CD4-positive, alpha-beta memory T cell (primary cell): ENCODE data around the gene SFMBT2. TPM values are rescaled to one million over a fixed set of nuclear protein-coding genes. Genes with fewer than 3 reads are reported as not detected.

Experiments
- CTCF ChIA-PET: fragments of 350-600 bp; sonication (Branson Sonifier 250); formaldehyde crosslinking; loops from one replicate; lab custom pipeline; 2021; ENCODE audit warnings: inconsistent platforms; ENCODE audit not compliant: partially characterized antibody; lab: Charles Lee
- POLR2A ChIA-PET: fragments of 350-600 bp; sonication (Branson Sonifier 250); formaldehyde crosslinking; loops from one replicate; lab custom pipeline; 2021; ENCODE audit not compliant: partially characterized antibody; lab: Charles Lee
- DNase-seq, 5 donors: peaks; one replicate each; pipeline versions ENCODE4 v3.0.0 to v3.0.0-alpha.2; 2020 to 2022; ENCODE audit warnings: mixed read lengths in 1 of 5
- H3K27ac ChIP-seq: one replicate; pipeline ENCODE4 v1.7.0; 2013; ENCODE audit warnings: low read depth, low read length
- H3K27me3 ChIP-seq: 2 replicates; pipeline ENCODE4 v1.7.0; 2013; ENCODE audit warnings: mild to moderate bottlenecking, low read length, moderate library complexity; ENCODE audit not compliant: insufficient read depth
- H3K36me3 ChIP-seq: 2 replicates; pipeline ENCODE4 v1.7.0; 2013; ENCODE audit warnings: mild to moderate bottlenecking, low read length, moderate library complexity; ENCODE audit not compliant: insufficient read depth
- H3K4me1 ChIP-seq: 2 replicates; pipeline ENCODE4 v1.7.0; 2013; ENCODE audit warnings: mild to moderate bottlenecking, low read length, moderate library complexity; ENCODE audit not compliant: insufficient read depth
- H3K4me3 ChIP-seq, 2 donors: one replicate each; pipeline ENCODE4 v1.7.0; 2013; ENCODE audit warnings: low read length in 2 of 2, mild to moderate bottlenecking in 1 of 2
- H3K9me3 ChIP-seq, 2 donors: one replicate each; pipeline ENCODE4 v1.7.0; 2013; ENCODE audit warnings: low read length in 2 of 2, control low read depth in 1 of 2; ENCODE audit not compliant: control insufficient read depth in 1 of 2
- H3K27ac Mint-ChIP-seq, 7 donors: one replicate each; pipeline ENCODE4 v1.8.0; 2020 to 2021; ENCODE audit warnings: mixed read lengths in 7 of 7, mild to moderate bottlenecking in 6 of 7, inconsistent platforms in 3 of 7, moderate library complexity in 3 of 7
- H3K27me3 Mint-ChIP-seq, 2 donors: one replicate each; pipeline ENCODE4 v1.8.0; 2020 to 2021; ENCODE audit warnings: mixed read lengths in 2 of 2
- H3K36me3 Mint-ChIP-seq, 2 donors: one replicate each; pipeline ENCODE4 v1.8.0; 2020 to 2021; ENCODE audit warnings: mixed read lengths in 2 of 2, inconsistent platforms in 1 of 2, mild to moderate bottlenecking in 1 of 2
- H3K4me1 Mint-ChIP-seq, 4 donors: one replicate each; pipeline ENCODE4 v1.8.0; 2020 to 2021; ENCODE audit warnings: mixed read lengths in 4 of 4, mild to moderate bottlenecking in 1 of 4
- H3K4me3 Mint-ChIP-seq, 8 donors: one replicate each; pipeline ENCODE4 v1.8.0; 2020 to 2021; ENCODE audit warnings: mixed read lengths in 8 of 8, mild to moderate bottlenecking in 7 of 8, moderate library complexity in 6 of 8, inconsistent platforms in 3 of 8
- H3K9me3 Mint-ChIP-seq, 8 donors: one replicate each; pipeline ENCODE4 v1.8.0; 2020 to 2021; ENCODE audit warnings: mixed read lengths in 8 of 8, mild to moderate bottlenecking in 5 of 8, inconsistent platforms in 3 of 8, moderate library complexity in 1 of 8
- intact Hi-C: fragments of 100-400 bp; cut with micrococcal nuclease; formaldehyde crosslinking; loops from one replicate; pipeline ENCODE4 v1.15.1; 2023
- polyA plus RNA-seq, 2 donors: library from polyadenylated mRNA; unstranded; fragments of 300-500 nt; fragmentation: Illumina TruSeq; gene quantifications; one replicate each; pipeline ENCODE4 v1.2.3, GENCODE V29; 2021
- total RNA-seq, 2 experiments: library from RNA; stranded (reverse); gene quantifications; one replicate each; pipeline ENCODE4 v1.2.3, GENCODE V29; 2021

Gene SFMBT2
- total and polyA plus RNA-seq, 4 experiments from 2014 or later: 1.7 to 22.3 (median 11.7) TPM

DNA sequence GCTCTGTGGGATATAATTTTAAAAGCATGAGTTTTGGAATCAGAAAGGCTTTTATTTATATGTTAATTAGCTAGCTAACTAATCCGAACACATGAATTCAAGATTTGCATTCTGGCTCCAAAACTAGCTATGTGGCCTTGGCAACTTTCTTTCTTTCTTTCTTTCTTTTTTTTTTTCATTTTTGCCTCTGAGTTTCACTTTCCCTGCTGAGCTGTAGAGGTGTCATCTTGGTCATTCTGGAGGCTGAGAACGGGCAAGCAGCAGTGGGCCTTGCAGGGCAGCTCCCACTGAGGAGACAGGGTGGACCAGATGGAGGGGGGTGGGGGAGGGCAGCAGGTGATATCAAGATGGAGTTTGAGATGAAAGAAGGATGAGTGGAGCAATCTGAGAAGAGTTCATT, 24.8 kb upstream of the SFMBT2 start:
- peaks cover 0 to 3% of the 10 kb centered on the region in 2 donors for H3K27me3 Mint-ChIP-seq
- CTCF ChIA-PET: interaction anchor here (1.0 kb wide), 1 partner anchor 90 kb away, joined by 4 read pairs; no protein-coding TSS in a partner anchor
- POLR2A ChIA-PET: no interaction called here
- no peak overlapping the region for H3K27ac ChIP-seq
- no peak for DNase-seq
- no peaks in the 10 kb centered on the region for H3K36me3 ChIP-seq
- no peaks in the 10 kb centered on the region for H3K27me3 ChIP-seq
- no peaks in the 10 kb centered on the region for H3K9me3 Mint-ChIP-seq
- peaks cover 0 to 7% (median 1%) of the 10 kb centered on the region in 4 donors for H3K4me1 Mint-ChIP-seq
- H3K4me1 ChIP-seq: no peaks in the 10 kb centered on the region
- H3K9me3 ChIP-seq: no peaks in the 10 kb centered on the region
- no peak overlapping the region for H3K4me3 ChIP-seq
- intact Hi-C loops: no loop called here
- peak overlapping the region in 2 of 7 donors; percentile 42 to 48 for H3K27ac Mint-ChIP-seq
- H3K36me3 Mint-ChIP-seq: no peaks in the 10 kb centered on the region
- no peak overlapping the region for H3K4me3 Mint-ChIP-seq

GRCh38 chr10:7434378-7434777, 23.5 kb upstream of the SFMBT2 start:
- no peak for DNase-seq
- H3K9me3 Mint-ChIP-seq: peaks cover 0 to 3% (median 0%) of the 10 kb centered on the region in 8 donors
- H3K27ac Mint-ChIP-seq: no peak overlapping the region
- H3K27me3 Mint-ChIP-seq: peaks cover 0 to 3% of the 10 kb centered on the region in 2 donors
- ChIA-PET CTCF (no interaction called here), POLR2A (no interaction called here)
- Histone ChIP-seq H3K4me1 (no peaks in the 10 kb centered on the region), H3K36me3 (no peaks in the 10 kb centered on the region), H3K27me3 (no peaks in the 10 kb centered on the region), H3K4me3 (no peak overlapping the region), H3K9me3 (no peaks in the 10 kb centered on the region), H3K27ac (no peak overlapping the region)
- intact Hi-C loops: no loop called here
- no peaks in the 10 kb centered on the region for H3K36me3 Mint-ChIP-seq
- peaks cover 0 to 7% (median 1%) of the 10 kb centered on the region in 4 donors for H3K4me1 Mint-ChIP-seq
- H3K4me3 Mint-ChIP-seq: no peak overlapping the region

GRCh38 chr10:7433861-7434260, 23.0 kb upstream of the SFMBT2 start:
- CTCF ChIA-PET: no interaction called here
- intact Hi-C loops: no loop called here
- H3K27me3 Mint-ChIP-seq: peaks cover 0 to 3% of the 10 kb centered on the region in 2 donors
- Histone ChIP-seq H3K36me3 (no peaks in the 10 kb centered on the region), H3K4me1 (no peaks in the 10 kb centered on the region), H3K27me3 (no peaks in the 10 kb centered on the region), H3K4me3 (no peak overlapping the region), H3K9me3 (no peaks in the 10 kb centered on the region), H3K27ac (no peak overlapping the region)
- no peak overlapping the region for H3K27ac Mint-ChIP-seq
- H3K4me1 Mint-ChIP-seq: peaks cover 0 to 7% (median 1%) of the 10 kb centered on the region in 4 donors
- no peak overlapping the region for H3K4me3 Mint-ChIP-seq
- DNase-seq: no peak
- H3K9me3 Mint-ChIP-seq: peaks cover 0 to 3% (median 0%) of the 10 kb centered on the region in 8 donors
- POLR2A ChIA-PET: no interaction called here
- H3K36me3 Mint-ChIP-seq: no peaks in the 10 kb centered on the region

DNA sequence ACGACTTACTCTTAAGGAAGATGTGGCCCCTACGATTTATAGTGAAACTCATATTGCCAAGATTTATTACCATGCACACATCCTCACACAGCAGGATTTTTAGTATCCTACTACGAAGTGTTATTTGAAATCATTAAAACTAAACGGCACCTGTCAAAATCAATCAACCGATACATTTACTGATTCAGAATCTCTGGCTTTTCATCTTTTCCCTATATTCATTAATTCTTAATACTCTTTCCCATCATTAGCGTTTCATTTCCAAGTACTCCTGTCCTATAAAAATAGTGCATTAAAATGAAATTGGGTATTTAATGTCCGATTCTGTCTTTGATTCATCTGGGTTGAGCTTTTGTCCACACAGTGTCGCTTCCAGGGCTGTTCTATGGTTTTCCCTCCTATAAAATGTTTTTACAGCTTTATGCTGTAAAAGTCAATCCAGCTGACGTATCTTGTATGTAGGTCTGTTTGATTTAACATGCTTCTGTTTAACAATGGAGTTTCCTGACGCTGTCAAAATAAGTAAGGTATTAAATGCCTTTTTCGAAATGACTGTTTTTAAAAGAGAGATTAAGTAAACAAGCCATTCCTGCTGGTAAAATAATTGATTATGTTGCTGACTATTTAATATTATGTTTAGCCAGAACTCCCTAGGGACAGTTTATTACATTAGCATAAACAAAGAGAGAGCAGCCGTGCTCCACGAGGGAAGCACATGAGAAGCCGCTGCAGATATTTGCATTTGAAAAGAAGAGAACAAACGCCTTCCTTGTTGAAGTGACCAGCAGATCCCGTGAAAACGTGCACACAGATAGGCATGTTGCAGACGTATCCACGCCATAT, 22.3 kb upstream of the SFMBT2 start:
- H3K9me3 Mint-ChIP-seq: peaks cover 0 to 3% (median 0%) of the 10 kb centered on the region in 8 donors

DNA sequence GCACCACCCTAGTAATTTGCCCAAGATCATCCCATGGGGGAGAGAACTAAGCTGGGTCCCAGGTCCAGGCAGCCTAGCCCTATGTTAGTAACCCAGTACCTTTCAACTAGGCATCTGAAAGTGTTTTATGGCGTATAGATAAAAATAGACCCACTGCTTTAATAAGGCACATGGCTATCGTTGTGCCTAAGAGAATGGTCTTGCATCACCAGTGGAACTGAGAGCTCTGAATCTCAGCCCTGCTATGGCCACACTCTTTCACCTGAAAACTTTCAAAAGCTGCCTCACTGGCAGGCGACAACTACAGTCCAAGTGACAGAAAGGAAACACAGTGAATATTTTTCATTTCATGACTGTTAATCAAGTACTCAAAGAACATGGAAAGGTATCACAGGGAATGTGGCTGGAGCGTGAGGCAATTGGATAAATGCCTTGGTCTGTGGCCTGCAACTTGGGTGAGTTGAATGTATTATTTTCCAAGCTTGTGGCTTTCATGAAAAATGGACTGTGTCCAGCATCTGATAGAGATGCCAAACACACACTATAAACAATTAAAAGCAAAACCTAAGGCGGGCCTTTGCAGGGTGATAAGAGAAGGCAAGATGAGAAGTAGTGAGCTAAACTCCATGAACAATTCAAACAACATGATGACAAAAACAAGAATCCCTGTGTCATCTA, 18.0 kb upstream of the SFMBT2 start:
- CTCF ChIA-PET: interaction anchor here (1.5 kb wide), 1 partner anchor 9 kb away, joined by 6 read pairs; no protein-coding TSS in a partner anchor
- no peak for DNase-seq
- H3K4me3 Mint-ChIP-seq: no peak overlapping the region

More for the DNA sequence above, 22.3 kb upstream of the SFMBT2 start:
- H3K4me1 Mint-ChIP-seq: peaks cover 0 to 7% (median 1%) of the 10 kb centered on the region in 4 donors
- intact Hi-C loops: no loop called here
- Histone ChIP-seq H3K27ac (no peak overlapping the region), H3K36me3 (no peaks in the 10 kb centered on the region), H3K27me3 (no peaks in the 10 kb centered on the region), H3K9me3 (no peaks in the 10 kb centered on the region), H3K4me3 (no peak overlapping the region), H3K4me1 (no peaks in the 10 kb centered on the region)
- ChIA-PET CTCF (no interaction called here), POLR2A (no interaction called here)
- H3K4me3 Mint-ChIP-seq: no peak overlapping the region
- H3K36me3 Mint-ChIP-seq: no peaks in the 10 kb centered on the region
- H3K27me3 Mint-ChIP-seq: peaks cover 0 to 3% of the 10 kb centered on the region in 2 donors
- no peak overlapping the region for H3K27ac Mint-ChIP-seq
- no peak for DNase-seq

GRCh38 chr10:7426349-7426748, 15.5 kb upstream of the SFMBT2 start:
- POLR2A ChIA-PET: no interaction called here
- Histone ChIP-seq H3K9me3 (no peaks in the 10 kb centered on the region), H3K36me3 (no peaks in the 10 kb centered on the region), H3K27ac (no peak overlapping the region), H3K4me3 (no peak overlapping the region), H3K4me1 (no peaks in the 10 kb centered on the region), H3K27me3 (no peaks in the 10 kb centered on the region)
- no peak for DNase-seq
- H3K36me3 Mint-ChIP-seq: no peaks in the 10 kb centered on the region
- H3K27ac Mint-ChIP-seq: peak overlapping the region in 1 of 7 donors; percentile 31
- H3K9me3 Mint-ChIP-seq: peaks cover 0 to 3% (median 0%) of the 10 kb centered on the region in 8 donors
- intact Hi-C loops: no loop called here
- no peaks in the 10 kb centered on the region for H3K27me3 Mint-ChIP-seq
- peaks cover 0 to 6% (median under 1%) of the 10 kb centered on the region in 4 donors for H3K4me1 Mint-ChIP-seq
- H3K4me3 Mint-ChIP-seq: no peak overlapping the region
- CTCF ChIA-PET: interaction anchor here (11.8 kb wide), 1 partner anchor 509 kb away, joined by 180 read pairs; no protein-coding TSS in a partner anchor

More for the DNA sequence above, 18.0 kb upstream of the SFMBT2 start:
- Mint-ChIP-seq H3K27me3 (peaks cover 0 to 1% of the 10 kb centered on the region in 2 donors), H3K4me1 (peaks cover 0 to 6% (median under 1%) of the 10 kb centered on the region in 4 donors), H3K9me3 (peaks cover 0 to 3% (median 0%) of the 10 kb centered on the region in 8 donors), H3K36me3 (no peaks in the 10 kb centered on the region), H3K27ac (no peak overlapping the region)
- Histone ChIP-seq H3K27me3 (no peaks in the 10 kb centered on the region), H3K4me1 (no peaks in the 10 kb centered on the region), H3K9me3 (no peaks in the 10 kb centered on the region), H3K36me3 (no peaks in the 10 kb centered on the region), H3K4me3 (no peak overlapping the region), H3K27ac (no peak overlapping the region)
- POLR2A ChIA-PET: no interaction called here
- intact Hi-C loops: no loop called here

DNA sequence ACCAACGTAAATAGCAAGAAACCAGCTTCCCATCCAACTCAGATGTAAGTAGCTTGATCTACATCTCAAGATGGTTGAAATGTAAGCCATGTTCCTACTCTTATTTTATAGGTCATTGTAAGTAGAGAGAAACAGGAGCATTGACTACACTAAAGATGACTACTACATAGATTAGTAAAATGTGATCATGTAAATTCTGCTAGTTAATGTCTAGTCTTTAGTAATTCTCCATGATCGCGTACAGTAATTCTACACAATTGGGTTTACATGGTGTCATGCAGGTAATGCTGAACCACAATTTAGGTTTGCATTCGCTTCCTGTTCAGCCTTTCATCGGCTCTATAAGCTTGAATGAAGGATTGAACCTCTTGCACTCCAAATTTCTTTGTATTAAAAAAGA, 14.9 kb upstream of the SFMBT2 start:
- no peak overlapping the region for H3K4me3 ChIP-seq
- no peak overlapping the region for H3K27ac ChIP-seq
- no peaks in the 10 kb centered on the region for H3K27me3 ChIP-seq
- CTCF ChIA-PET: interaction anchor here (11.8 kb wide), 1 partner anchor 508 kb away, joined by 180 read pairs; no protein-coding TSS in a partner anchor
- H3K36me3 ChIP-seq: no peaks in the 10 kb centered on the region
- H3K4me1 ChIP-seq: no peaks in the 10 kb centered on the region
- intact Hi-C loops: loop anchor here (2.0 kb wide), 1 partner anchor 261 kb away; no protein-coding TSS in a partner anchor
- Mint-ChIP-seq H3K4me3 (no peak overlapping the region), H3K36me3 (no peaks in the 10 kb centered on the region), H3K27ac (no peak overlapping the region), H3K4me1 (peaks cover 0 to 6% (median under 1%) of the 10 kb centered on the region in 4 donors), H3K27me3 (no peaks in the 10 kb centered on the region), H3K9me3 (peaks cover 0 to 3% (median 0%) of the 10 kb centered on the region in 8 donors)
- POLR2A ChIA-PET: no interaction called here
- DNase-seq: no peak
- H3K9me3 ChIP-seq: no peaks in the 10 kb centered on the region
